Esophagus squamous epithelium (tissue), 5 donors: ENCODE results near the gene MAP2K7. TPM values are rescaled to one million over a fixed set of nuclear protein-coding genes. Genes with fewer than 3 reads are reported as not detected.

ENCODE experiments used
- DNase-seq: peaks from one replicate; lab custom pipeline; 2025; lab: John Stamatoyannopoulos, UW
- H3K27ac ChIP-seq, 4 donors: fragments of 200-600 bp; sonication (generic); one replicate each; pipeline ENCODE4 v1.5.1; 2016 to 2019; ENCODE audit warnings: mild to moderate bottlenecking in 1 of 4
- H3K27me3 ChIP-seq, 4 donors: fragments of 200-600 bp; sonication (generic); 1 replicate in 3 of 4; 2 replicates in 1 of 4; pipeline versions ENCODE4 v1.5.1 to v1.6.0; 2017 to 2021; ENCODE audit warnings: antibody characterized with exemption in 1 of 4
- H3K36me3 ChIP-seq, 3 donors: fragments of 200-600 bp; sonication (generic); one replicate each; pipeline ENCODE4 v1.5.1; 2016 to 2019
- H3K4me1 ChIP-seq, 3 donors: fragments of 200-600 bp; sonication (generic); one replicate each; pipeline ENCODE4 v1.5.1; 2017 to 2019
- H3K4me3 ChIP-seq, 4 donors: fragments of 200-600 bp; sonication (generic); 1 replicate in 3 of 4; 2 replicates in 1 of 4; pipeline ENCODE4 v1.5.1; 2016 to 2019; ENCODE audit warnings: mild to moderate bottlenecking in 2 of 4, moderate library complexity in 1 of 4
- H3K9me3 ChIP-seq, 3 donors: fragments of 200-600 bp; sonication (generic); one replicate each; pipeline ENCODE4 v1.5.1; 2016 to 2019
- POLR2A ChIP-seq, 4 donors: fragments of 450-650 bp; IDR thresholded peaks; one replicate each; pipeline ENCODE4 v1.6.1; 2017; ENCODE audit warnings: antibody characterized with exemption in 4 of 4, mild to moderate bottlenecking in 4 of 4, moderate library complexity in 3 of 4
- WGBS, 2 donors: methylation state at CpG; one replicate each; pipeline ENCODE4 v1.1.5; 2018; 5-methylcytosine and 5-hydroxymethylcytosine counted together
- intact Hi-C: fragments of 100-400 bp; cut with DNase I; formaldehyde crosslinking; loops from one replicate; pipeline ENCODE4 v1.15.0; 2022
- total RNA-seq, 4 donors: library from RNA; depleted of rRNA; stranded (reverse); fragments of >200 nt; gene quantifications; one replicate each; pipeline ENCODE4 v1.1.0, GENCODE V29; 2016
- TF ChIP-seq, protein P1 (sequence below), 6 experiments: fragments of 450-650 bp in 4 of 6; fragments of 200-600 bp in 2 of 6; sonication (generic) in 2 of 6; IDR thresholded peaks; one replicate each; pipeline ENCODE4 v1.5.1; 2016 to 2019; ENCODE audit warnings: antibody characterized with exemption in 6 of 6, mild to moderate bottlenecking in 4 of 6, moderate library complexity in 4 of 6
- donor health status: DM: yes; HTN: yes; CAD: no.

The MAP2K7 gene
- total RNA-seq, 4 donors from 2014 or later = 8.6 to 17.3 (median 13.8) TPM

- intact Hi-C loops = no loop called here
- no peak for DNase-seq
- no peak for TF ChIP-seq POLR2A (IDR thresholded peaks at IDR 0.05)
- TF ChIP-seq, protein P1, sequence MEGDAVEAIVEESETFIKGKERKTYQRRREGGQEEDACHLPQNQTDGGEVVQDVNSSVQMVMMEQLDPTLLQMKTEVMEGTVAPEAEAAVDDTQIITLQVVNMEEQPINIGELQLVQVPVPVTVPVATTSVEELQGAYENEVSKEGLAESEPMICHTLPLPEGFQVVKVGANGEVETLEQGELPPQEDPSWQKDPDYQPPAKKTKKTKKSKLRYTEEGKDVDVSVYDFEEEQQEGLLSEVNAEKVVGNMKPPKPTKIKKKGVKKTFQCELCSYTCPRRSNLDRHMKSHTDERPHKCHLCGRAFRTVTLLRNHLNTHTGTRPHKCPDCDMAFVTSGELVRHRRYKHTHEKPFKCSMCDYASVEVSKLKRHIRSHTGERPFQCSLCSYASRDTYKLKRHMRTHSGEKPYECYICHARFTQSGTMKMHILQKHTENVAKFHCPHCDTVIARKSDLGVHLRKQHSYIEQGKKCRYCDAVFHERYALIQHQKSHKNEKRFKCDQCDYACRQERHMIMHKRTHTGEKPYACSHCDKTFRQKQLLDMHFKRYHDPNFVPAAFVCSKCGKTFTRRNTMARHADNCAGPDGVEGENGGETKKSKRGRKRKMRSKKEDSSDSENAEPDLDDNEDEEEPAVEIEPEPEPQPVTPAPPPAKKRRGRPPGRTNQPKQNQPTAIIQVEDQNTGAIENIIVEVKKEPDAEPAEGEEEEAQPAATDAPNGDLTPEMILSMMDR (IDR thresholded peaks at IDR 0.05) = peak; percentile 68 to 86 (median 80)
These were observed 21.6 kb downstream of the MAP2K7 start for GRCh38 chr19:7925171-7925851.

DNA sequence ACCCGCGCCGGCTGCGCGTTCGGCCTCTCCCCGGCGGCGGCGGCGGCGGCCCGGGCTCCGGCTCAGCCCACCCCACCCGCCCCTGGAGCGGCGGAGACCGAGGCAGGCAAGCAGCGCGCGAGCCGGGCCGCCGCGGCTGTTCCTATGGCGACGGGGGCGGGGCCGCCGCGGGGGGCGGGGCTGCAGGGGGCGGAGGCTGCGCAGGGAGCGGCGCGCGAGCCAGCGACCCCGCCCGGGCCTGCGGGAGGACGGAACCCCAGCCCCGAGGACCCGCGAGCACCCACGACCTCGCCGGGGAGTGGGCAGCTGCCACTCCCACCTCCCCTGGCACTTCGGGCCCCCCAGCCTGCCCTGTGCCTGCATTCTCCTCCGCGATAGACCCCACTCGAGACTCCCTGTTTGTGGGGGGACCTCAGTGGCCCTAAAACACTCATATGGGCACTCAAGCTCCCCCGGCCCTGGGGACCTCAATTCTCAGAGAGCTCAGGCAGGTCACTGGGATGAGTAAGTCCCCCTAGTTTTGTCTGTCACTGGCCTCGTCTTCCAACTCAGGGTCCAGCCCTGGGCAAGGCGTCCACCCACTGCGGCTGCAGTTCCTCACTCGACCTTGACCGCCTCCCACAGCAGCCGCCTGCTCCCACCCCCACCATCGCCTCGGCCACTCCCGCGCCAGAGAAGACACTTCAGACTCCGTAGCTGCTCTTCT, 22.5 kb downstream of the MAP2K7 start, which contains the start of gene CTXN1:
Gene CTXN1 (minus strand): TSS at position 115 of the 706 bp plus-strand sequence. CDS start 597 bp downstream, outside the sequence.
- no peak for DNase-seq
- H3K4me3 ChIP-seq = peak within 1 kb of the TSS; percentile 31 to 71 (median 50)
- peaks cover under 1 to 45% (median 11%) of the 10 kb centered on the region in 3 donors for H3K36me3 ChIP-seq
- H3K27me3 ChIP-seq = peaks cover 0 to 19% (median 0%) of the 10 kb centered on the region in 4 donors
- H3K9me3 ChIP-seq = no peaks in the 10 kb centered on the region
- intact Hi-C loops = no loop called here
- H3K27ac ChIP-seq = peak within 1 kb of the TSS; percentile 44 to 91 (median 84)
- WGBS, 2 donors = 44 to 53% methylated on average over 7 to 12 of the region's 65 CpGs
- TF ChIP-seq POLR2A (IDR thresholded peaks at IDR 0.05) = no peak
- TF ChIP-seq, protein P1 (IDR thresholded peaks at IDR 0.05) = peak in 2 of 6 experiments; percentile 10 to 17
- H3K4me1 ChIP-seq = peaks cover 45 to 97% (median 57%) of the 10 kb centered on the region in 3 donors

More at GRCh38 chr19:7925171-7925851, 21.6 kb downstream of the MAP2K7 start:
- WGBS, 2 donors = no CpG with 5 or more reads among the region's 98 CpGs
- H3K27ac ChIP-seq = peak overlapping the region; percentile 44 to 91 (median 72)
- H3K9me3 ChIP-seq = no peaks in the 10 kb centered on the region
- H3K27me3 ChIP-seq = peaks cover 0 to 19% (median 0%) of the 10 kb centered on the region in 4 donors
- H3K4me1 ChIP-seq = peaks cover 47 to 93% (median 58%) of the 10 kb centered on the region in 3 donors
- peak overlapping the region; percentile 31 to 71 (median 50) for H3K4me3 ChIP-seq
- peaks cover 0 to 36% (median 11%) of the 10 kb centered on the region in 3 donors for H3K36me3 ChIP-seq

- 50 to 53% methylated on average over 2 to 8 of the region's 32 CpGs for WGBS, 2 donors
- no peak for DNase-seq
- peaks cover 0 to 19% (median 0%) of the 10 kb centered on the region in 4 donors for H3K27me3 ChIP-seq
- peaks cover 37 to 97% (median 52%) of the 10 kb centered on the region in 3 donors for H3K4me1 ChIP-seq
- H3K36me3 ChIP-seq = peaks cover 8 to 48% (median 19%) of the 10 kb centered on the region in 3 donors
- TF ChIP-seq, protein P1 (IDR thresholded peaks at IDR 0.05) = no peak
- TF ChIP-seq POLR2A (IDR thresholded peaks at IDR 0.05) = no peak
- H3K27ac ChIP-seq = peak overlapping the region; percentile 63 to 91 (median 84)
- intact Hi-C loops = no loop called here
- peak overlapping the region in 1 of 4 donors; percentile 71 for H3K4me3 ChIP-seq
- no peaks in the 10 kb centered on the region for H3K9me3 ChIP-seq
These were observed 23.3 kb downstream of the MAP2K7 start for GRCh38 chr19:7926727-7927604.

- TF ChIP-seq, protein P1 (IDR thresholded peaks at IDR 0.05) = no peak
- TF ChIP-seq POLR2A (IDR thresholded peaks at IDR 0.05) = no peak
- WGBS, 2 donors = 80 to 88% methylated on average over 1 to 6 of the region's 23 CpGs
- Histone ChIP-seq H3K27ac (peak overlapping the region; percentile 63 to 91 (median 84)), H3K4me3 (peak overlapping the region in 1 of 4 donors; percentile 27), H3K9me3 (no peaks in the 10 kb centered on the region), H3K27me3 (peaks cover 0 to 19% (median 0%) of the 10 kb centered on the region in 4 donors), H3K4me1 (peaks cover 36 to 89% (median 47%) of the 10 kb centered on the region in 3 donors), H3K36me3 (peaks cover 16 to 48% (median 22%) of the 10 kb centered on the region in 3 donors)
- intact Hi-C loops = no loop called here
- DNase-seq = no peak
These were observed 24.1 kb downstream of the MAP2K7 start for GRCh38 chr19:7927605-7928333.
